Measurements from ENCODE around the gene TRPM5.

Gene TRPM5, protein sequence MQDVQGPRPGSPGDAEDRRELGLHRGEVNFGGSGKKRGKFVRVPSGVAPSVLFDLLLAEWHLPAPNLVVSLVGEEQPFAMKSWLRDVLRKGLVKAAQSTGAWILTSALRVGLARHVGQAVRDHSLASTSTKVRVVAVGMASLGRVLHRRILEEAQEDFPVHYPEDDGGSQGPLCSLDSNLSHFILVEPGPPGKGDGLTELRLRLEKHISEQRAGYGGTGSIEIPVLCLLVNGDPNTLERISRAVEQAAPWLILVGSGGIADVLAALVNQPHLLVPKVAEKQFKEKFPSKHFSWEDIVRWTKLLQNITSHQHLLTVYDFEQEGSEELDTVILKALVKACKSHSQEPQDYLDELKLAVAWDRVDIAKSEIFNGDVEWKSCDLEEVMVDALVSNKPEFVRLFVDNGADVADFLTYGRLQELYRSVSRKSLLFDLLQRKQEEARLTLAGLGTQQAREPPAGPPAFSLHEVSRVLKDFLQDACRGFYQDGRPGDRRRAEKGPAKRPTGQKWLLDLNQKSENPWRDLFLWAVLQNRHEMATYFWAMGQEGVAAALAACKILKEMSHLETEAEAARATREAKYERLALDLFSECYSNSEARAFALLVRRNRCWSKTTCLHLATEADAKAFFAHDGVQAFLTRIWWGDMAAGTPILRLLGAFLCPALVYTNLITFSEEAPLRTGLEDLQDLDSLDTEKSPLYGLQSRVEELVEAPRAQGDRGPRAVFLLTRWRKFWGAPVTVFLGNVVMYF (N-terminal part only)

DNA sequence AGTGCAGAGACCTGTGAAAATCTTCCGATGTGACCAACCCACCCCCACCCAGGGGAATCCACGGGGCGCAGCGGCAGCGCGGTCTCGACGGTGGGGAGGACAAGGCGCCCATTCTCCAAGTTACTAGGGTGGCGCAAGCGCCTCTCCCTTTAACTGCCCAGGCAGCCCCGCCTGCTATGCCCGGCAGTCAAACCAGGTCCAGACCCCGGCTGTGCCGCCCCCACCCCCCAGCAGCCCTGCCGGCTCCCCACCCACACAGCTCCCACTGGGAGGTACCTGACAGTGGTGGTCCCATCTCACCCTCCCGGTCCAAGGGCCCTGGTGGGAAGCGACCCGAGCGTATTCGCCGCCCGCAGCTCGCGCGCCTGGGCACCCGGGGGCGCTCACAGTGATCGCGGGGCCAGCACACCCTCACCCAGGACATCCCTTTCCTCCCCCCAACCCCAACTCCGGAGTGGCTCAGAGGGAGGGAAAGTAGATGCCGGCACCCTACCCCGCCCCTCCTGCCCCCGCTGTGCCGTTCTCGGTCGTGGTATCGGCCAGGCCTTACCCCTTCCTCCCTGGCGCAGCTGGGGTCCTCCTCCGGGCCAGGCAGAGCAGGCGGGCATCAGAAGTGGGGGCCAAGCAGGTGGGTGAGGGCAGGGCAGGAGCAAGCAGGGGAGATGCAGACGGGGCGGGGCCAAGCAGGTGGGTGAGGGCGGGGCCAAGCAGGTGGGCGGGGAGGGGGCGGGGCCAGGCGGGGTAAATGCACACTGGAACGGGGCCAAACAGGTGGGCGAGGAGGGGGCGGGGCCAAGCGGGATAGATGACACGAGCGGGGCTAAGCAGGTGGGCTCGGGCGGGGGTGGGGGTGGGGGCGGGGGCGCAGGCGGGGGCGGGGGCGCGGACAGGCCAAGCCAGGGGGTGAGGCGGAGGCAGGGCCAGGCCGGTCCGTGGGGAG, at the start of gene TRPM5:
Gene TRPM5, minus strand, starts transcription at position 634 of the 940 bp plus-strand sequence. CDS start 21,478 bp downstream, outside the sequence.
- no peaks in the 10 kb centered on the region for H3K36me3 ChIP-seq (replicated peaks)
- TF ChIP-seq, protein P1, sequence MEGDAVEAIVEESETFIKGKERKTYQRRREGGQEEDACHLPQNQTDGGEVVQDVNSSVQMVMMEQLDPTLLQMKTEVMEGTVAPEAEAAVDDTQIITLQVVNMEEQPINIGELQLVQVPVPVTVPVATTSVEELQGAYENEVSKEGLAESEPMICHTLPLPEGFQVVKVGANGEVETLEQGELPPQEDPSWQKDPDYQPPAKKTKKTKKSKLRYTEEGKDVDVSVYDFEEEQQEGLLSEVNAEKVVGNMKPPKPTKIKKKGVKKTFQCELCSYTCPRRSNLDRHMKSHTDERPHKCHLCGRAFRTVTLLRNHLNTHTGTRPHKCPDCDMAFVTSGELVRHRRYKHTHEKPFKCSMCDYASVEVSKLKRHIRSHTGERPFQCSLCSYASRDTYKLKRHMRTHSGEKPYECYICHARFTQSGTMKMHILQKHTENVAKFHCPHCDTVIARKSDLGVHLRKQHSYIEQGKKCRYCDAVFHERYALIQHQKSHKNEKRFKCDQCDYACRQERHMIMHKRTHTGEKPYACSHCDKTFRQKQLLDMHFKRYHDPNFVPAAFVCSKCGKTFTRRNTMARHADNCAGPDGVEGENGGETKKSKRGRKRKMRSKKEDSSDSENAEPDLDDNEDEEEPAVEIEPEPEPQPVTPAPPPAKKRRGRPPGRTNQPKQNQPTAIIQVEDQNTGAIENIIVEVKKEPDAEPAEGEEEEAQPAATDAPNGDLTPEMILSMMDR (IDR thresholded peaks at IDR 0.05; ENCODE audit: low read depth, low read length, missing control alignments): no peak
- H3K27me3 ChIP-seq (replicated peaks): peaks cover 51% of the 10 kb centered on the region
- in situ Hi-C loops (cut with HindIII; ENCODE audit: low pct_ligation_motif_present, low sequenced_read_pairs): no loop called here
- no peak within 1 kb of the TSS for H3K4me3 ChIP-seq (ENCODE audit: low read depth, low read length)
- DNase-seq: no peak
- H3K27ac ChIP-seq: no peak within 1 kb of the TSS

DNA sequence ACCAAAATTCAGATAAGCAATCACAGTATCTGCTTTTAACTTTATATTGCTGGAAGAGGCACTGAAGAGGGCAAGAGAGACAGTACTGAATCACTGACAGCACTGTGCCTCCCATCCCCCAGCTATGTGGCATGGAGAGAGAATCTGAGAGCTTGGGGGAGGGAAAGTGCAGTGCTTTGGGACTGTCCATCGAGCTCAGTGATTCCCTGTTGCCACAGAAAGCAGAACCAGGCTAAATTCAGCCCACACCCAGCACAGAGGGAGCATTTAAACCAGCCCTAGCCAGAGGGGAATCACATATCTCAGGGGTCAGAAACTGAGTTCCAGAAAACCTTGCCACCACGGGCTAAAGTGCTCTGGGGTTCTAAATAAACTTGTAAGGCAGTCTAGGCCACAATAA, 44.8 kb upstream of the TRPM5 start:
- TF ChIP-seq, protein P1 (IDR thresholded peaks at IDR 0.05; ENCODE audit: low read depth, low read length, missing control alignments): no peak
- H3K4me3 ChIP-seq (ENCODE audit: low read depth, low read length): no peak overlapping the region
- no peak overlapping the region for H3K27ac ChIP-seq
- H3K36me3 ChIP-seq (replicated peaks): no peaks in the 10 kb centered on the region
- no peak for DNase-seq
- in situ Hi-C loops (cut with HindIII; ENCODE audit: low pct_ligation_motif_present, low sequenced_read_pairs): no loop called here
- no peaks in the 10 kb centered on the region for H3K27me3 ChIP-seq (replicated peaks)

DNA sequence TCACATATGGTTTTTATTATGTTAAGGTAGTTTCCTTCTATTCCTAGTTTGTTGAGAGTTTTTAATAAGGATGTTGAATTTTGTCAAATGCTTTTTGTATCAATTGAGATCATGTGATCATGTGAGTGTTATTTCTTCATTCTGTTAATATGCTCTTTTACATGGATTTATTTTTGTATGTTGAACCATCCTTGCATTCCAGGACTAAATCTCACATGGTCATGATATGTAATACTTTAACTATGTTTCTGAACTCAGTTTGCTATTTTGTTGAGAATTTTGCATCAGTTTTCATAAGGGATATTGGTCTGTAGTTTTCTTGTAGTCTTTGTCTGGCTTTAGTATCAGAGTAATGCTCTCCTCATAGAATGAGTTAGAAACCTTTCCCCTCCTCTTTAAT, 43.7 kb upstream of the TRPM5 start:
- H3K4me3 ChIP-seq (ENCODE audit: low read depth, low read length): no peak overlapping the region
- no peak overlapping the region for H3K27ac ChIP-seq
- H3K36me3 ChIP-seq (replicated peaks): no peaks in the 10 kb centered on the region
- in situ Hi-C loops (cut with HindIII; ENCODE audit: low pct_ligation_motif_present, low sequenced_read_pairs): no loop called here
- TF ChIP-seq, protein P1 (IDR thresholded peaks at IDR 0.05; ENCODE audit: low read depth, low read length, missing control alignments): no peak
- no peaks in the 10 kb centered on the region for H3K27me3 ChIP-seq (replicated peaks)
- no peak for DNase-seq

DNA sequence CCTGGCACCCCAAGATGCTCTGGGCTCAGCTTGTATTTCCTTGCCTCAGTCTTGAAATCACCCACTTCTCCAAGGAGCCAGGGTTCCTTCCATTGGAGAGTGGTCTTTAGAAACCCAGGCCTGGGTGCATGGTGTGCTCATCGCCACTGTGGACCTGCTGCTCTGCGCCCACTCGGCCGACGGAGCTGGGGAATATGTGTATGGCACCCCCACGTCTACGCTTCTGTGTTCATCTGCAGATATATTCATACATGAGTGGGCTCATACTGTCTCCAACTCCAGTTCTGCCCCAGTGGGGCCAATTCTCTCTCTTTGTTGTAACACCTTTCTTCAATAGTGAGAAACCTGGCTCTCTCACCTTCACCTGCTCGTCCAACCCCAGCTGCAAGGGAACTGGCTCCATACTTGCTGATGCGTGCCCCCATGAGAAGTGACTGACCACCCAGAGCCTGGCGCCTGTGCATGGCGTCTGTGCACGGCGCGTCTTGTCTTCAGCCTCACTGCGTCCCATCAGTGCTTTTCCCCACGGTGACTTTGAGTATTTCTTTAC, 40.3 kb upstream of the TRPM5 start:
- in situ Hi-C loops (cut with HindIII; ENCODE audit: low pct_ligation_motif_present, low sequenced_read_pairs): no loop called here

DNA sequence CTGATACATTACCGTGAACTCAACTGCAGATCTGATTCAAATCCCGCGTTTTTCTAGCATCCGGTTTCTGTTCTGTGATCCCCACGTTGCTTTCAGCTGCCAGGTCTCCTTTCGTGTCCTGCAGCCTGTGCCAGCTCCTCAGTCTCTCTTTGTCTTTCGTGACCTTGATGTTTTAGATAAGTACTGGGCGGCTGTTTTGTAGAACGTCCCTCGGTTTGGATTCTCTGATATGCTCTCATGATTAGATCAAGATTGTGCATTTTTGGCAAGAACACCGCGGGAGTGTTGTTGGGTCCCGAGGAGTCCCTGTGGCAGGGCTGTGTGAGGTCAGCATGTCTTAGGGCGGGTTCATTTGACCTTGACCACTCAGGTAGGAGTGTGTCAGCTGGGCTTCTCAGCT, 39.1 kb upstream of the TRPM5 start:
- in situ Hi-C loops (cut with HindIII; ENCODE audit: low pct_ligation_motif_present, low sequenced_read_pairs): no loop called here
- no peak for DNase-seq
- H3K4me3 ChIP-seq (ENCODE audit: low read depth, low read length): no peak overlapping the region
- H3K36me3 ChIP-seq (replicated peaks): no peaks in the 10 kb centered on the region
- TF ChIP-seq, protein P1 (IDR thresholded peaks at IDR 0.05; ENCODE audit: low read depth, low read length, missing control alignments): no peak
- no peak overlapping the region for H3K27ac ChIP-seq
- H3K27me3 ChIP-seq (replicated peaks): no peaks in the 10 kb centered on the region

More for the DNA sequence above, 40.3 kb upstream of the TRPM5 start:
- no peak for DNase-seq
- Histone ChIP-seq H3K36me3 (replicated peaks) (no peaks in the 10 kb centered on the region), H3K27ac (no peak overlapping the region), H3K4me3 (ENCODE audit: low read depth, low read length) (no peak overlapping the region), H3K27me3 (replicated peaks) (no peaks in the 10 kb centered on the region)
- TF ChIP-seq, protein P1 (IDR thresholded peaks at IDR 0.05; ENCODE audit: low read depth, low read length, missing control alignments): no peak

All from brain microvascular endothelial cell (primary cell).